Upper lobe of left lung (tissue), 6 donors: Measurements from ENCODE around the gene CUZD1. TPM values are rescaled to one million over a fixed set of nuclear protein-coding genes. Genes with fewer than 3 reads are reported as not detected.
"Not testable (repeated sequence)": the region's sequence is repeated elsewhere in the genome, so short reads cannot be mapped to it uniquely, and the experiment has no call there.

Experiments used
- ATAC-seq, 2 donors: fragments of 200-7000 bp; cut with Tn5 transposase; one replicate each; pipeline ENCODE4 v1.9.1; 2022; ENCODE audit warnings: mild to moderate bottlenecking in 2 of 2, moderate library complexity in 2 of 2; ENCODE audit not compliant: low FRiP score in 2 of 2
- DNase-seq, 2 donors: peaks; one replicate each; pipeline ENCODE4 v3.0.0-alpha.2; 2019 to 2020
- H3K27ac ChIP-seq, 4 donors: fragments of 200-600 bp; sonication (generic); one replicate each; pipeline ENCODE4 v1.5.1; 2016 to 2019
- H3K27me3 ChIP-seq, 4 donors: fragments of 200-600 bp; sonication (generic); one replicate each; pipeline ENCODE4 v1.5.1; 2017 to 2019
- H3K36me3 ChIP-seq, 4 donors: fragments of 200-600 bp; sonication (generic); one replicate each; pipeline ENCODE4 v1.5.1; 2016 to 2019
- H3K4me1 ChIP-seq, 4 donors: fragments of 200-600 bp; sonication (generic); one replicate each; pipeline ENCODE4 v1.5.1; 2018 to 2019
- H3K4me3 ChIP-seq, 4 donors: fragments of 200-600 bp; sonication (generic); one replicate each; pipeline ENCODE4 v1.5.1; 2017 to 2019; ENCODE audit warnings: mild to moderate bottlenecking in 2 of 4, moderate library complexity in 1 of 4
- H3K9me3 ChIP-seq, 4 donors: fragments of 200-600 bp; sonication (generic); one replicate each; pipeline ENCODE4 v1.5.1; 2018 to 2019
- EP300 ChIP-seq, 4 donors: sonication (generic); formaldehyde crosslinking; IDR thresholded peaks; one replicate each; pipeline ENCODE4 v1.5.1; 2017; ENCODE audit warnings: antibody characterized with exemption in 4 of 4, control low read depth in 2 of 4
- POLR2A ChIP-seq, 4 donors: fragments of 450-650 bp; IDR thresholded peaks; one replicate each; pipeline ENCODE4 v1.5.1; 2016 to 2017; ENCODE audit warnings: antibody characterized with exemption in 4 of 4, mild to moderate bottlenecking in 2 of 4
- POLR2AphosphoS5 ChIP-seq, 2 donors: sonication (generic); formaldehyde crosslinking; IDR thresholded peaks; one replicate each; pipeline ENCODE4 v1.5.1; 2017; ENCODE audit warnings: antibody characterized with exemption in 2 of 2
- whole genome bisulfite sequencing, 2 donors: methylation state at CpG; one replicate each; pipeline ENCODE4 v1.1.5; 2017 to 2018; 5-methylcytosine and 5-hydroxymethylcytosine counted together
- total RNA-seq, 6 donors: library from RNA; depleted of rRNA in 4 of 6; stranded (reverse); fragments of >200 nt in 4 of 6; gene quantifications; one replicate each; pipeline versions ENCODE4 v1.1.0 to v1.2.1, GENCODE V29; 2016 to 2021
- TF ChIP-seq, protein P1 (sequence below), 6 experiments: fragments of 450-650 bp in 4 of 6; fragments of 200-600 bp in 2 of 6; sonication (generic) in 2 of 6; IDR thresholded peaks; one replicate each; pipeline ENCODE4 v1.5.1; 2016 to 2019; ENCODE audit warnings: antibody characterized with exemption in 6 of 6
- donor health status: DM: no; HTN: no; CAD: no; lungs with moderate emphysema.
- donor health status: DM: no; HTN: yes; CAD: no; lungs with severe emphysema.

The CUZD1 gene
- total RNA-seq, 6 donors from 2014 or later, result 0.30 to 4.2 (median 1.1) TPM; not detected in 1

DNA sequence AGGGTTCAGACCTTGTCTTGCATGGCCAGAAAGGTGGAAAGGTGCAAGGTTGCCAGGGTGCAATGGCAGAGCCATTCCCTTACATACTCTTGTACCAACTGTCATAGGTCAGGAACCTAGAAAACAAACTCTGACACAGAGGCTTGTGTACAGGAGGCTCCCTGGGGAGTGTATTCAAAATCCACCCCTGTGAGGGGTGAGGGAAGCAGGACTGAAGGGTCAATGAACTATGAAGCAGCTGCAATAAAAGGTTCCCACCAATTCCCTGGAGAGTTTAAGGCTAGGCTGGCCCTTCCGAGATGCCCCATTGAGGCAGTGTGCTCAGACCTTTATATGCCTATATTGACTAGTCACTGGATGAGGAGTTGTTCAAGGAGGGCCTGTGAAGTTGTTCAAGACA lies 13.9 kb upstream of the CUZD1 start:
- TF ChIP-seq POLR2AphosphoS5 (IDR thresholded peaks at IDR 0.05), result no peak
- TF ChIP-seq POLR2A (IDR thresholded peaks at IDR 0.05), result no peak
- TF ChIP-seq, protein P1, sequence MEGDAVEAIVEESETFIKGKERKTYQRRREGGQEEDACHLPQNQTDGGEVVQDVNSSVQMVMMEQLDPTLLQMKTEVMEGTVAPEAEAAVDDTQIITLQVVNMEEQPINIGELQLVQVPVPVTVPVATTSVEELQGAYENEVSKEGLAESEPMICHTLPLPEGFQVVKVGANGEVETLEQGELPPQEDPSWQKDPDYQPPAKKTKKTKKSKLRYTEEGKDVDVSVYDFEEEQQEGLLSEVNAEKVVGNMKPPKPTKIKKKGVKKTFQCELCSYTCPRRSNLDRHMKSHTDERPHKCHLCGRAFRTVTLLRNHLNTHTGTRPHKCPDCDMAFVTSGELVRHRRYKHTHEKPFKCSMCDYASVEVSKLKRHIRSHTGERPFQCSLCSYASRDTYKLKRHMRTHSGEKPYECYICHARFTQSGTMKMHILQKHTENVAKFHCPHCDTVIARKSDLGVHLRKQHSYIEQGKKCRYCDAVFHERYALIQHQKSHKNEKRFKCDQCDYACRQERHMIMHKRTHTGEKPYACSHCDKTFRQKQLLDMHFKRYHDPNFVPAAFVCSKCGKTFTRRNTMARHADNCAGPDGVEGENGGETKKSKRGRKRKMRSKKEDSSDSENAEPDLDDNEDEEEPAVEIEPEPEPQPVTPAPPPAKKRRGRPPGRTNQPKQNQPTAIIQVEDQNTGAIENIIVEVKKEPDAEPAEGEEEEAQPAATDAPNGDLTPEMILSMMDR (IDR thresholded peaks at IDR 0.05), result no peak
- TF ChIP-seq EP300 (IDR thresholded peaks at IDR 0.05), result no peak
- DNase-seq (no peak), ATAC-seq (no peak)
- Histone ChIP-seq H3K9me3 (no peaks in the 10 kb centered on the region), H3K36me3 (no peaks in the 10 kb centered on the region), H3K4me3 (no peak overlapping the region), H3K27me3 (no peaks in the 10 kb centered on the region), H3K27ac (no peak overlapping the region), H3K4me1 (no peaks in the 10 kb centered on the region)
- WGBS, 2 donors, result 91 to 100% methylated on average over 1 of the region's 1 CpG

DNA sequence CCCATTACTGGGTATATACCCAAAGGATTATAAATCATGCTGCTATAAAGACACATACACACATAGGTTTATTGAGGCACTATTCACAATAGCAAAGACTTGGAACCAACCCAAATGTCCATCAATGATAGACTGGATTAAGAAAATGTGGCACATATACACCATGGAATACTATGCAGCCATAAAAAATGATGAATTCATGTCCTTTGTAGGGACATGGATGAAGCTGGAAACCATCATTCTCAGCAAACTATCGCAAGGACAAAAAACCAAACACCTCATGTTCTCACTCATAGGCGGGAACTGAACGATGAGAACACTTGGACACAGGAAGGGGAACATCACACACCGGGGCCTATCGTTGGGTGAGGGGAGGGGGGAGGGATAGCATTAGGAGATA lies 12.4 kb upstream of the CUZD1 start:
- DNase-seq, H3K4me1 ChIP-seq, H3K27ac ChIP-seq, H3K36me3 ChIP-seq, ATAC-seq, H3K27me3 ChIP-seq, H3K9me3 ChIP-seq, H3K4me3 ChIP-seq: not testable (repeated sequence)
- 94 to 98% methylated on average over 5 of the region's 5 CpGs for WGBS, 2 donors

DNA sequence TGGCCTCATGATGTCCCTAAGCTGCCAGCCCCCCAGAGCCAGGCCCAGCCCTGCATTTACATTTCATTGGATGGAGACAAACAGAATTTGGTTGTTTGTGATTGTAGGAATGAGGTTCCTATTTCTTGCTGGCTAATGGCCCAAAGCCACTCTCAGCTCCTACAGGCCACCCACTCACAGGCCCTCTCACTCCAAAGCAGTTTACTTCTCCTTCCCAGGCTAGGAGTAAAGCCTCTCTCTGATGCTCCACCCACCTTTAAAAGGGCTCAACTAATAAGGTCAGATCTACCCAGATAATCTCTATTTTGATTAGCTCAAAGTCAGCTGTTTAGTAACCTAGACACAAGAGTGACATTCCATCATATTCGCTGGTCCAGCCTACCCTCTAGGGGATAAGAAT lies 11.2 kb upstream of the CUZD1 start:
- H3K27me3 ChIP-seq, result no peaks in the 10 kb centered on the region
- no peaks in the 10 kb centered on the region for H3K9me3 ChIP-seq
- no peaks in the 10 kb centered on the region for H3K4me1 ChIP-seq
- no peak overlapping the region for H3K27ac ChIP-seq
- ATAC-seq, result no peak
- TF ChIP-seq, protein P1 (IDR thresholded peaks at IDR 0.05), result no peak
- TF ChIP-seq POLR2AphosphoS5 (IDR thresholded peaks at IDR 0.05) (no peak), POLR2A (IDR thresholded peaks at IDR 0.05) (no peak), EP300 (IDR thresholded peaks at IDR 0.05) (no peak)
- no peak overlapping the region for H3K4me3 ChIP-seq
- peaks cover 0 to 6% (median 0%) of the 10 kb centered on the region in 4 donors for H3K36me3 ChIP-seq
- WGBS, 2 donors, result 95 to 100% methylated on average over 1 of the region's 1 CpG
- DNase-seq, result no peak

DNA sequence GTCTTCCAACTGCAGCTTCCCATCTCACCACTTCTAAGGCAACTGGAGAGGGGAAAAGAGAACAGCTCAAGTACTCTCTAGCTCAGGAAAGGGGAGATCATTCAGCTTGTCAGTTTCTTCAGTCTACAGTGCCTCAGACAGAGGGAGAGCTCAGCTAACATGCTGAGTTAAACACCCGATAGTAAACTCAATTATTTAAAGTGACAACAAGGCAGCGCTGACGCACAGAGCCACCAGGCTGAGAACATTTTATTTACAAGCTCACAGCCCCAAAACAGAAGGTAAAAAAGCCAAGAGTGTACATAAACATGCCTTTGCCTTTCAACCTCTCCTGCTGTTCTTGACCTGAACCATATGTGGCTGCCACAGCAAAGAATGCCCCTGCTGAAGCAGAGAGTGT lies 10.1 kb upstream of the CUZD1 start:
- 87 to 92% methylated on average over 3 of the region's 3 CpGs for WGBS, 2 donors
- no peaks in the 10 kb centered on the region for H3K27me3 ChIP-seq
- no peak for ATAC-seq

DNA sequence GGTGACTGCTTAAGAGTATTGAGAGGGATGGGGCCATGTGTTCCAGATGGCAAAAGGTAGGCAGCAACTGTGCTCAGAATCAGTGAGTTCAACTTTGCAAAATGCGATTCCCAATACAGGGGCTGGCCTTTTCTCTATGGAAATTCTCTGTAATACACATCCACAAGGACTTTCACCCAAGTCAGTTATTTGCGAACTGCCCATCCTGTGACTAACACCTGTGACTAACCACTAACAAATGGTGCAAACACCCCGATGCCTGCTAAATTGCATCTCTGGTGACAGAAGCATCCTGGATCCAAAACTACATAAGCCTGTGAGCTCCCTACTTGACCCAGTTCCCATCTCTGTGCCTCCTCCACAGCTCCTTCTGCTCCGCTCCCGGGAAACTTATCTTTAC lies 9.0 kb upstream of the CUZD1 start:
- Histone ChIP-seq H3K27me3 (no peaks in the 10 kb centered on the region), H3K9me3 (no peaks in the 10 kb centered on the region), H3K4me1 (no peaks in the 10 kb centered on the region), H3K4me3 (no peak overlapping the region), H3K36me3 (peaks cover 0 to 12% (median 3%) of the 10 kb centered on the region in 4 donors), H3K27ac (no peak overlapping the region)
- DNase-seq, result no peak
- TF ChIP-seq EP300 (IDR thresholded peaks at IDR 0.05), result no peak
- TF ChIP-seq, protein P1 (IDR thresholded peaks at IDR 0.05), result no peak
- no peak for TF ChIP-seq POLR2AphosphoS5 (IDR thresholded peaks at IDR 0.05)
- TF ChIP-seq POLR2A (IDR thresholded peaks at IDR 0.05), result no peak
- no peak for ATAC-seq
- 88 to 90% methylated on average over 5 of the region's 5 CpGs for WGBS, 2 donors

More for the DNA sequence above, 10.1 kb upstream of the CUZD1 start:
- peaks cover 0 to 6% (median 0%) of the 10 kb centered on the region in 4 donors for H3K36me3 ChIP-seq
- no peak overlapping the region for H3K27ac ChIP-seq
- H3K4me1 ChIP-seq, result no peaks in the 10 kb centered on the region
- no peak for DNase-seq
- no peak for TF ChIP-seq EP300 (IDR thresholded peaks at IDR 0.05)
- TF ChIP-seq POLR2AphosphoS5 (IDR thresholded peaks at IDR 0.05), result no peak
- no peak for TF ChIP-seq POLR2A (IDR thresholded peaks at IDR 0.05)
- TF ChIP-seq, protein P1 (IDR thresholded peaks at IDR 0.05), result no peak
- H3K4me3 ChIP-seq, result no peak overlapping the region
- H3K9me3 ChIP-seq, result no peaks in the 10 kb centered on the region
